AG04450 (cell line): ENCODE results near the gene FGF10. TPM values are rescaled to one million over a fixed set of nuclear protein-coding genes. Genes with fewer than 3 reads are reported as not detected.

Experiments used
- CTCF ChIA-PET: fragments of 300-600, 350-600 bp; formaldehyde crosslinking; extraction: SDS; loops from one replicate; lab custom pipeline; 2022; ENCODE audit warnings: antibody characterized with exemption, inconsistent platforms; lab: Charles Lee
- POLR2A ChIA-PET: fragments of 350-600 bp; formaldehyde crosslinking; extraction: SDS; loops from one replicate; lab custom pipeline; 2021; ENCODE audit warnings: antibody characterized with exemption, inconsistent platforms; lab: Yijun Ruan, JAX
- DNase-seq: peaks from one replicate; pipeline ENCODE4 v3.0.0-alpha.2; 2011; ENCODE audit warnings: low read depth, low spot score
- H3K27ac ChIP-seq: one replicate; pipeline ENCODE4 v1.5.1; 2012; ENCODE audit warnings: low read depth, low read length, control low read depth
- H3K27me3 ChIP-seq: one replicate; pipeline ENCODE4 v1.6.0; 2012; ENCODE audit warnings: low read length; ENCODE audit not compliant: control insufficient read depth, insufficient read depth
- H3K4me3 ChIP-seq: 2 replicates; pipeline ENCODE4 v1.5.1; 2011; ENCODE audit warnings: mild to moderate bottlenecking, low read depth, low read length, control low read depth
- H3K9me3 ChIP-seq: 2 replicates; pipeline ENCODE4 v1.5.1; 2012; ENCODE audit warnings: low read length; ENCODE audit not compliant: control insufficient read depth, insufficient read depth
- polyA plus RNA-seq: library from polyadenylated mRNA; depleted of rRNA; stranded (reverse); fragments of >200 nt; gene quantifications from 2 replicates; pipeline ENCODE4 v1.2.3, GENCODE V29; 2011
- TF ChIP-seq, protein P1 (sequence below): IDR thresholded peaks from 2 replicates; pipeline ENCODE4 v1.5.1; 2011; ENCODE audit warnings: low read depth, low read length, control low read depth, inconsistent platforms

The FGF10 gene
- polyA plus RNA-seq, 1 experiment = 0.10 TPM

DNA sequence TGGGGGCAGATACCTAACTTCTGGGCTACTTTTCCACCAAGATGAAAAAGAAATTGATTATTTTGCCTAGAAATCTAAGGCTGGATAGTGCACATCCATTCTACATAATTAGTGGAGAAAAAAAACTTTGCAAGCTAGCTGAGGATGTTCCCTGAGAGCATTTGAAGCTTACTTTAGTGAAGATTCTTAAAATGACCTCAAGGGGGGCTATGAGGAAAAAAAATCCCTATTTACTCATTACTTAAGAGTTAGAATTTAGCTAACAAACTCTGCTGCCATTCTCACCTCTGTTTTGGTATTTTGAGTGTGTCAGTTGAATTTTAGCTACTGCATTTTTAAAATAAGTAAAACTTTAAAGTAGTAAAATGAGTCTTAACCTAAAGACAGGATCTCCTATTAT, 9.2 kb upstream of the FGF10 start:
- no peaks in the 10 kb centered on the region for H3K27me3 ChIP-seq
- no peaks in the 10 kb centered on the region for H3K9me3 ChIP-seq
- H3K27ac ChIP-seq = no peak overlapping the region
- ChIA-PET POLR2A (no interaction called here), CTCF (no interaction called here)
- no peak for DNase-seq
- H3K4me3 ChIP-seq = no peak overlapping the region
- TF ChIP-seq, protein P1, sequence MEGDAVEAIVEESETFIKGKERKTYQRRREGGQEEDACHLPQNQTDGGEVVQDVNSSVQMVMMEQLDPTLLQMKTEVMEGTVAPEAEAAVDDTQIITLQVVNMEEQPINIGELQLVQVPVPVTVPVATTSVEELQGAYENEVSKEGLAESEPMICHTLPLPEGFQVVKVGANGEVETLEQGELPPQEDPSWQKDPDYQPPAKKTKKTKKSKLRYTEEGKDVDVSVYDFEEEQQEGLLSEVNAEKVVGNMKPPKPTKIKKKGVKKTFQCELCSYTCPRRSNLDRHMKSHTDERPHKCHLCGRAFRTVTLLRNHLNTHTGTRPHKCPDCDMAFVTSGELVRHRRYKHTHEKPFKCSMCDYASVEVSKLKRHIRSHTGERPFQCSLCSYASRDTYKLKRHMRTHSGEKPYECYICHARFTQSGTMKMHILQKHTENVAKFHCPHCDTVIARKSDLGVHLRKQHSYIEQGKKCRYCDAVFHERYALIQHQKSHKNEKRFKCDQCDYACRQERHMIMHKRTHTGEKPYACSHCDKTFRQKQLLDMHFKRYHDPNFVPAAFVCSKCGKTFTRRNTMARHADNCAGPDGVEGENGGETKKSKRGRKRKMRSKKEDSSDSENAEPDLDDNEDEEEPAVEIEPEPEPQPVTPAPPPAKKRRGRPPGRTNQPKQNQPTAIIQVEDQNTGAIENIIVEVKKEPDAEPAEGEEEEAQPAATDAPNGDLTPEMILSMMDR = no peak

DNA sequence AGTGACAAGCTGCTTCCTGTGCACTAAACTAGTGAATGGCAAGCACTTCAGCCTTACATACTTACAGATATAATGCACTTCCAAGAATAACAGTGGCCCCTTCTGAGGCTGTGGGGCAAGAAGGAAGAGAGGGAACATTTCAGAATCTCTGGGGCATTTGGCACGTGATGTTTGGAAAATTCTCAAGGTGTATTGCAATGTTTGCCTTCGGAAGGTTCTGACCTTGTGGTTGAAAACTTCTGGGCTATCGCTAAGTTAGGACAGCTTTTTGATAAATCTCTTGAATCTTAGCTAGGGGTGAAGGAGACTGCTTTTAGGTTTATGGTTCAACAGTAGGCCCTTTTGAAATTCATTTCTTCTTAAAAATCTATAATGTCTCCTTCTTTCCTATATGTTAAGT, 7.1 kb upstream of the FGF10 start:
- Histone ChIP-seq H3K27ac (no peak overlapping the region), H3K27me3 (no peaks in the 10 kb centered on the region), H3K9me3 (no peaks in the 10 kb centered on the region), H3K4me3 (no peak overlapping the region)
- DNase-seq = no peak
- TF ChIP-seq, protein P1 = no peak
- POLR2A ChIA-PET = no interaction called here
- CTCF ChIA-PET = no interaction called here

DNA sequence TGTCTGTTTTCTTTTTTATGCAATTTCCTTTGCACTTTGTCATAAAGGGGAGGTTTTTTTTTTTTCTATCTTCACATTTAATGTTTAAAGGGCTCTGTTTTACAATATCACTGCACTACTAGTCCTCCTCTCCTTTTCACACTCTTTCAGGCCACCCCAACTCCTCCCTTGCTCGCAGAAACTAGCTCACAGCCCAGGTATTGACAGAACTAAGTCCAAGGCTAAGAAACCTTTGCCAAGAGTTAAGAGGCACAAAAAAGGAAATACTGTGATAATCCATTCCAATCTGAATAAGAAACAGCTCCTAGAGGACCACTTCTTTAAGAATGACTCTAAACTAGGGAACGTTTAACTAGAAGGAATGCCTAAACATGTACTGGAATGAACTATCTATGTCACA, 1.1 kb upstream of the FGF10 start:
- POLR2A ChIA-PET = no interaction called here
- H3K9me3 ChIP-seq = no peaks in the 10 kb centered on the region
- H3K4me3 ChIP-seq = no peak overlapping the region
- peaks cover 18% of the 10 kb centered on the region for H3K27me3 ChIP-seq
- CTCF ChIA-PET = no interaction called here
- H3K27ac ChIP-seq = no peak overlapping the region
- TF ChIP-seq, protein P1 = no peak
- DNase-seq = no peak

DNA sequence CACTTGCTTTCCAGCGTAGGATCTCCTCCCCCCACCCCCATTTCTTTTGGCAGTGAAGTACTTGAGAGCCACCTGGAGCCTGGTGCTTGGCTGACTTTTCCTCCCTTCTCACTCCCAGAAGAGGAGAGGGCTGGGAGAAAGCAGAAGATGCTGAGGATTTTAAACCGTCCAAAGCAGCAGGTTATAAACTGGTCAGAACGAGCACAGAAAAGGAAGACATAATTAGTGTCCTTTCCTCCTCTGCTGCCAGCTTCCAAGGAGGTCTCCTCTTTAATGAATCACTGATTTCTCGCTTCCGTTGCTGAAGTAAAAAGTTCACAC, 563 bp upstream of the FGF10 start:
- Histone ChIP-seq H3K27me3 (peaks cover 18% of the 10 kb centered on the region), H3K27ac (no peak overlapping the region), H3K4me3 (peak overlapping the region; percentile 51), H3K9me3 (no peaks in the 10 kb centered on the region)
- TF ChIP-seq, protein P1 = no peak
- ChIA-PET CTCF (no interaction called here), POLR2A (no interaction called here)
- no peak for DNase-seq

DNA sequence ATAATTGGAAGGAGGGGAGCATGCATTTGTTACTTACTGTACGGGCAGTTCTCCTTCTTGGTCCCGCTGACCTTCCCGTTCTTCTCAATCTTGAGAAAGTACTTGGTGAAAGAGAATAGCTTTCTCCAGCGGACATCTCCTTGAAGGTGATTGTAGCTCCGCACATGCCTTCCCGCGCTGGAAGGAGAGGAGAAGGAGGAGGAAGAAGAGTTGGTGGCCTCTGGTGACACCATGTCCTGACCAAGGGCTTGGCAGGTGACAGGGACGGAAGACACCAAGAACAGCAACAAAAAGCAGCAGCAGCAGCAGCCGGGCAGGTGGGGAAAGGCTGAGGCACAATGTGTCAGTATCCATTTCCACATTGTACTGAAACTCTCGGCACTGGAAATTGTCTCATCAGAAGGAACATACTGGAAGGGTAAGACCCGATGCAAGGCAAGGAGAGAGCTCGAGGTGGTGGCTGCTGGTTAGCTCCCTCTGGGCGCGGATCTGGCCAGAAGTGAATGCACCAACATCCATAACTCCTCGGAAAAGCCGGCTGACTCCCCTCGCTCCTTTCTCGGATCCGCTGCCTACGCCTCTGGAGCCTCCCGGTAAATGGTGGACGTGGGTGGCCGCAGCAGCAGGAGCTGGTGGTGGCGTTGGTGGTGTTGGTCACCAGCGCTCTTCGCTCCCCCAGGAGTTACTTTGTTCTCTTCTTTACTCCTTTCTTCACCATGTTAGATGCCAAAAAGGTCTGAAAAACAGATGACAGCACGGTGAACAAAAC, 715 bp downstream of the FGF10 start:
- peaks cover 18% of the 10 kb centered on the region for H3K27me3 ChIP-seq
- H3K27ac ChIP-seq = no peak overlapping the region
- ChIA-PET POLR2A (no interaction called here), CTCF (interaction anchor here (0.6 to 1.0 kb wide), 2 partner anchors 55 to 56 kb away, joined by 3 to 13 read pairs; no protein-coding TSS in a partner anchor)
- no peaks in the 10 kb centered on the region for H3K9me3 ChIP-seq
- H3K4me3 ChIP-seq = peak overlapping the region; percentile 51
- DNase-seq = no peak
- TF ChIP-seq, protein P1 = no peak
